Type B pancreatic cell (in vitro differentiated cells): ENCODE results near the gene EVI5. TPM values are rescaled to one million over a fixed set of nuclear protein-coding genes. Genes with fewer than 3 reads are reported as not detected.

ENCODE experiments used
- DNase-seq: peaks from one replicate; pipeline ENCODE4 v3.0.0; 2021; ENCODE audit warnings: mixed read lengths; ENCODE audit not compliant: unreplicated experiment; ENCODE audit errors: extremely low spot score
- H3K27ac Mint-ChIP-seq: 2 replicates; pipeline ENCODE4 v1.8.0; 2021; ENCODE audit warnings: mild to moderate bottlenecking, mixed read lengths
- H3K27me3 Mint-ChIP-seq: 2 replicates; pipeline ENCODE4 v1.8.0; 2021; ENCODE audit warnings: mixed read lengths
- H3K36me3 Mint-ChIP-seq: 2 replicates; pipeline ENCODE4 v1.8.0; 2021; ENCODE audit warnings: mixed read lengths
- H3K4me1 Mint-ChIP-seq: one replicate; pipeline ENCODE4 v1.8.0; 2021; ENCODE audit warnings: mixed read lengths; ENCODE audit not compliant: unreplicated experiment
- H3K4me3 Mint-ChIP-seq: 2 replicates; pipeline ENCODE4 v1.8.0; 2021; ENCODE audit warnings: mild to moderate bottlenecking, mixed read lengths
- H3K9me3 Mint-ChIP-seq: 2 replicates; pipeline ENCODE4 v1.8.0; 2021; ENCODE audit warnings: mixed read lengths
- total RNA-seq: library from RNA; stranded (reverse); gene quantifications from 2 replicates; pipeline ENCODE4 v1.2.1, GENCODE V29; 2021; ENCODE audit warnings: low replicate concordance
- TF ChIP-seq, protein P1 (sequence below): fragments of 200-600 bp; sonication (generic); conservative IDR thresholded peaks from 2 replicates; pipeline ENCODE4 v1.5.0; 2021; ENCODE audit warnings: antibody characterized with exemption, mild to moderate bottlenecking

The EVI5 gene
- total RNA-seq, 1 donor from 2014 or later = 29.6 TPM

DNA sequence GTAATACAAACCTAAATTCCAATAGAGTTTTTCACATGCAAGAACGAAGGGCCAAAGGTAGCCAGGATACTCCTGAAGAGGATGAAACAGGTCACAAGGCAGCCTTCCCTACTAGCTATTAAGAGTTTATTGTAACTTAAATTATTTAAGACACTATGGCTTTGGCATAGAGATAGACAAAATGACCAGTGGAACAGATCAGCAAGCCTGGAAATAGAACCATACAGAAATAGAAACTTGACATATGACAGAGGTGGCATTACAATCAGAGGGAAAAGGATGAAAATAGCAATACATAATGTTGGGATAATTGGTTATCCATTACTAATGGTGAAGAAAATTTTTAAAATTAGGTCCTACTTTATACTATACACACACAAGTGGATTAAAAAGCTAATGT lies 314.7 kb downstream of the EVI5 start:
- H3K27me3 Mint-ChIP-seq = peaks cover 44% of the 10 kb centered on the region
- H3K36me3 Mint-ChIP-seq = no peaks in the 10 kb centered on the region
- DNase-seq = no peak
- H3K27ac Mint-ChIP-seq = no peak overlapping the region
- no peaks in the 10 kb centered on the region for H3K4me1 Mint-ChIP-seq
- H3K9me3 Mint-ChIP-seq = no peaks in the 10 kb centered on the region
- H3K4me3 Mint-ChIP-seq = no peak overlapping the region
- TF ChIP-seq, protein P1, sequence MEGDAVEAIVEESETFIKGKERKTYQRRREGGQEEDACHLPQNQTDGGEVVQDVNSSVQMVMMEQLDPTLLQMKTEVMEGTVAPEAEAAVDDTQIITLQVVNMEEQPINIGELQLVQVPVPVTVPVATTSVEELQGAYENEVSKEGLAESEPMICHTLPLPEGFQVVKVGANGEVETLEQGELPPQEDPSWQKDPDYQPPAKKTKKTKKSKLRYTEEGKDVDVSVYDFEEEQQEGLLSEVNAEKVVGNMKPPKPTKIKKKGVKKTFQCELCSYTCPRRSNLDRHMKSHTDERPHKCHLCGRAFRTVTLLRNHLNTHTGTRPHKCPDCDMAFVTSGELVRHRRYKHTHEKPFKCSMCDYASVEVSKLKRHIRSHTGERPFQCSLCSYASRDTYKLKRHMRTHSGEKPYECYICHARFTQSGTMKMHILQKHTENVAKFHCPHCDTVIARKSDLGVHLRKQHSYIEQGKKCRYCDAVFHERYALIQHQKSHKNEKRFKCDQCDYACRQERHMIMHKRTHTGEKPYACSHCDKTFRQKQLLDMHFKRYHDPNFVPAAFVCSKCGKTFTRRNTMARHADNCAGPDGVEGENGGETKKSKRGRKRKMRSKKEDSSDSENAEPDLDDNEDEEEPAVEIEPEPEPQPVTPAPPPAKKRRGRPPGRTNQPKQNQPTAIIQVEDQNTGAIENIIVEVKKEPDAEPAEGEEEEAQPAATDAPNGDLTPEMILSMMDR = no peak

DNA sequence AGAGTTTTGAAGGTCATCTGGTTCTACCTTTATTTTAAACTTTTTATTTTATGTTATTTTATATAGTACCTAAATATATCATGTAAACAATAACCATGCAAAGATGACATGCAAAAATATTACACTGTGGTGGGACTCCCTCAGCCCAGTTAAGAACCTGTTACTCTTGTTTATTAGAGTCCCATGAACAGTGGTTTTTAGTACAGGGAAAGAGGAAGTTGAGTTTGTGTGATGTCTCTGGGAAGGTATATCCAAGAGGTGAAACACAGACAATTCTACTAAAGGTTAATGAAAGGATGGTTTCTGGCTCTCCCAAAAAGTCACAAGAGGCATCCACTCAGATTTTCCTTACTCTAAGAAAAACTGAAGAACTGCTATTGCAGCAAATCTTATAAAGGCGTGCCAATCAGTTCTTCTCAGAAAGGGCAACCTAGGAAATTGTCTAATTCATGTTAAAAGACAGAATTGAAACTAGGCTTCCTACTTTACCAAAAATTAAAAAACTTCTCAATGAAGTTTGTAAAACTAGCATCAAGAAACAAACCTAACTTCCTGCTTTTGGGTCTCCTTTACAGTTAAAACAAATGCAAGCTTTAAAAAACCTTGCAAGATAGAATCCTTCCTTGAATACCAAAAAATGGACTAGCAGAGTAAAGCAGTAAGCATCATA lies 318.1 kb downstream of the EVI5 start:
- TF ChIP-seq, protein P1 = no peak

DNA sequence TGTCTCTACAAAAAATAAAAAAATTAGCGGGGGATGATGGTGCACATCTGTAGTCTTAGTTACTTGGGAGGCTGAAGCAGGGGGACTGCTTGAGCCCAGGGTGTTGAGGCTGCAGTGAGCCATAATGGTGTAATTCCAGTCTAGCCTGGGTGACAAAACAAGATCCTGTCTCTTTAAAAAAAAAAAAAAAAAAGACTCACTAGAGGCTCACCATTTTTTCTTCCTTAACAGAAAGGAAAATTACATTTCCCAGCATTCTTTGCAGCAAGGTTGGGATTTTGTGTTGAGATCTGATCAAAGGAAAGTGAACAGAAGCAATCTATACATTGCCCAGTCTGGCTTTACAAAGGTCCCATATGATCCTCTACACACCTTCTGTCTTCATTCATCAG lies 319.7 kb downstream of the EVI5 start:
- no peaks in the 10 kb centered on the region for H3K9me3 Mint-ChIP-seq
- no peak overlapping the region for H3K4me3 Mint-ChIP-seq
- DNase-seq = no peak
- H3K36me3 Mint-ChIP-seq = no peaks in the 10 kb centered on the region
- H3K27me3 Mint-ChIP-seq = peaks cover 8% of the 10 kb centered on the region
- H3K27ac Mint-ChIP-seq = no peak overlapping the region
- TF ChIP-seq, protein P1 = no peak
- H3K4me1 Mint-ChIP-seq = no peaks in the 10 kb centered on the region

More for the DNA sequence above, 318.1 kb downstream of the EVI5 start:
- DNase-seq = no peak
- no peaks in the 10 kb centered on the region for H3K4me1 Mint-ChIP-seq
- H3K36me3 Mint-ChIP-seq = no peaks in the 10 kb centered on the region
- peaks cover 12% of the 10 kb centered on the region for H3K27me3 Mint-ChIP-seq
- H3K9me3 Mint-ChIP-seq = no peaks in the 10 kb centered on the region
- no peak overlapping the region for H3K4me3 Mint-ChIP-seq
- H3K27ac Mint-ChIP-seq = no peak overlapping the region

DNA sequence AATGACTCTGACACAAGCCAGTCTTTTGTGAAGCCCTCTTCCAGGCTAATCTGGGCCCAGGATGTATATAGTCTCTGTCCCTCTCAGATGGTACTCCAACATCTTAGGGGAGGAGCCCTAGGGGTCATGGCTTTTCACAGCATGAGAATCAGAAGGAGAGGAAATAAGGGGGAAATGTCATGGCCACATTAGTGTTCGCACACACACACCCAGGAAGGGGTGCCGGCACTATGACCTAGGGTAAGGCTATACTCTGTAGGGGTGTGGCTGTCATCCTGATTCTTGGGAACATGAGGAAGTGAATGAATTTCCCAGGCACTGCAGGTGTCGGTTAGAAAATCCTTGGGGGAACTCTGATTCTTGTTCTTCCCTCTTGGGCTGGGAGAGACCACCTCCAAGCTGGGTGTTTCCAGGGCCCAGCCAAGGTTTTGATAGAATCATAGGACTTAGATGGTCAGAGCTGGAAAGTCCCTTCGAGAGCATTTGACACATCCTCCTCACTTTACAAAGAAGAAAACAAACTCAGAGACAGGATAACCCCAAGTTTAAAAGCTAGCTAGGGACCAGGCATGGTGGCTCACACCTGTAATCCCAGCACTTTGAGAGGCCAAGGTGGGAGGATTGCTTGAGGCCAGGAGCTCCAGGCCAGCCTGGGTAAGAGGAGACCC lies 320.2 kb downstream of the EVI5 start:
- TF ChIP-seq, protein P1 = no peak
- H3K4me3 Mint-ChIP-seq = no peak overlapping the region
- no peaks in the 10 kb centered on the region for H3K4me1 Mint-ChIP-seq
- H3K27ac Mint-ChIP-seq = no peak overlapping the region
- no peak for DNase-seq
- H3K36me3 Mint-ChIP-seq = no peaks in the 10 kb centered on the region
- peaks cover 9% of the 10 kb centered on the region for H3K27me3 Mint-ChIP-seq
- H3K9me3 Mint-ChIP-seq = no peaks in the 10 kb centered on the region

DNA sequence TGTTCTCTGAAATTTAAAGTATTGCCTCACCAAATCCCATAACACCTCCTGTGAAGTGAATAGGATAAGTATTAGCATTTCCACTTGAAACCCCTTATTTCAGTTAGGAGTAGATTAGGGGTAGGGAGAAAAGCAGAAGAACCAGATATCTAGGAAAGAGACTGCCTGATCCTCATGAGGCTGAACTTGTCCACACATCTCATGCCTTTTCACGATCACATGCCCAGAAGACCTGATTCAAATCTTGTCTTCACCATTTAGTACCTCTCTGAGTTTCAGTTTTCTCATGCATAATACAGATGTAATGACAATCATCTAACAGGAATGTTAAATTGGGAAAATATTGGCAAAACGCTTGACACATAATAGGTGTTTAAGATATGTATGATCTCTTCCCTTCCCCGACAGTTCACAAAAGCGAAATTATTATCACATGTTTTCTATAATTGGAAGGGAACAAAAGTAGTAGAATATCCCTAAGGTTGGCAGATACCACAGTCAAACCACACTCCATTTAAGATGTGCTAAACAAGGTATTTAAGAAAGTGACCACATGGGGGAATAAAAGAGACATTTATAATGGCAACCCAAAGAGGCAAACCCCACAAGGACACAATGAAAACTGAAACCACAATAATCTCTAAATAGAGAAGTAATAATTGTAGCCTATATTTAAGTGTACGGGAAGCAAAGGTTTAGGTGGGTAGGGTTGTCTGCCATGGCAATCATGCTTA lies 323.4 kb downstream of the EVI5 start:
- H3K36me3 Mint-ChIP-seq = no peaks in the 10 kb centered on the region
- H3K4me3 Mint-ChIP-seq = no peak overlapping the region
- peaks cover 9% of the 10 kb centered on the region for H3K27me3 Mint-ChIP-seq
- no peaks in the 10 kb centered on the region for H3K9me3 Mint-ChIP-seq
- no peaks in the 10 kb centered on the region for H3K4me1 Mint-ChIP-seq
- TF ChIP-seq, protein P1 = no peak
- DNase-seq = no peak
- no peak overlapping the region for H3K27ac Mint-ChIP-seq
